GM18499 (cell line): ENCODE data around the gene PRPS1L1.

Source experiments
- ATAC-seq: cut with Tn5 transposase; IDR thresholded peaks from one replicate; pipeline ENCODE4 v1.9.1; 2021; ENCODE audit warnings: moderate number of reproducible peaks; ENCODE audit not compliant: insufficient read depth, unreplicated experiment

Gene PRPS1L1

DNA sequence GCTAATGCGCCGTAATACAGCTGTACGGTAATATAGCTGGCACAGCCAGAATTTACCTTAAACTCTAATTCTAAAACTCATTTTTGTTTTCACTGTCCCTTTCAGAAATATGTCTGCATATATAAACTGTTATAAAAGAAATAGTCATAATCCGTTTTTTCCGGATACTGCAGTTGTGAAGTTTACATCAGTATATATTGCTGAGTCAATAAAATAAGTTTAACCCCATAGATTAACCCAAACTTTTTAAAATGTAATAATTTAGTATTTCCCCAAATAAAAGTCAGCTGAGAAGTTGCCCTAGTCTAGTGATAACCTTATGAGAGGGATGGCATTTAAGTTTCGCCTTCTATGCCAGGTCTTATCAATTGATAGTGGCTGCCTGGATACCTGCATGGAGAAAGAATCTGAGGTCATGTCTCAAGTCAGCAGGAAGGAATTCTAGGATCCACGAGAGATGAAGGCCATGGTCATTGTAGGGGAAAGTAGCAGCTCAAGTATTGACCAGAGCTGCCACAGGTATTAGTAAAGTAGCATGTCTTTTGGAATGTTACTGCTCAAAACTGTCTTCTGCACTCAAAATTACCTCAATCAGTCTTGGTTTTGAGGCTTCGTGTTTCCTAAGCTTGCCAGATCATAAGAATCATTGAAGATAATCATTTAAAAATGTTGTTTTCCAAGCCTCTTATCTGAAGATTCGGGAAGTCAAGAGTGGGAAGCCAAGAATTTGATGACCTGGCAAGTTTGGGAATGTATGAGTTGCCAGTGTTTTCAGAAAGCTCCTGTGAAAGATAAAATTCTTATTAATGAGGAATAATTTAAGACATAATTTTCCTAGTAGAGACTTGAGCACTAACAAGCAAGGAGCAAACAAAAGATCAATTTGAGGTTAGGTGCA is 10.8 kb downstream of the PRPS1L1 start:
- ATAC-seq = no peak

DNA sequence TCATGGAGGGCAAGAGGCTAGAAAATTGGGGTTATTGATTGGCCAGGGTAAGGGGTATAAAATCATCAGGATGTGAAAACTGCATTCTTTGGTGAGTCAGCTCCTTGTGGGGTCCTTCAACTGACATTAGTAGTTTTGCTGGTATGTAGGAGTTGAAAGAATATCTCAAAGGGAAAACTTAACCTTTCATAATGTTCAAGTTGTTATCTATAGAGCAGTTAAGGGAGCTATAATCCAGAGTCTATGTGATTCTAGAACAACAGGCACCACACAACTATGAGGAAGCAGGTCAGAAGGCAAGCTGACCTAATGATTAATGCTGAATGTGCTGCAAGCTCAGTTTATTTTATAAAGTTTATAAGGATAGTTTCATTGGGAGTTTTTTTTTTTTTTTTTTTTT is 13.7 kb downstream of the PRPS1L1 start:
- ATAC-seq = no peak

DNA sequence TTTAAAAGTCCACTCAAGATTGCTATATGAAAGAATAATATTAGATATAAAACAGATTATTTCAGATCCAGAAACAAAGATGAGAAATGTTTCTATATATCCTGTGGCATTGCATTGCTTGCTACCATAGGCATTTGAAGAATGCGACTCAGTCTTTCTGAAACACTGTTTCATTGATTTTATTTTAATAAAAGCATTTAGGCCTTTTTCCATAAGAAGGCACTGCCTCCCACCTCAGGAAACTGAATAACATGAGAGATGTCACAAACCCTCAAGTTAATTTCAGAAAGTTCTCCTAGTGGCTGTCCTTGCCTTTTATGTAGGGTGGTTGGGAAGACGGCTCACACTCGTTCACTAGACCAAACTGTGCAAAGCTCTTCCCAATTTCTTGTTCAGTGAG is 23.3 kb downstream of the PRPS1L1 start:
- no peak for ATAC-seq

DNA sequence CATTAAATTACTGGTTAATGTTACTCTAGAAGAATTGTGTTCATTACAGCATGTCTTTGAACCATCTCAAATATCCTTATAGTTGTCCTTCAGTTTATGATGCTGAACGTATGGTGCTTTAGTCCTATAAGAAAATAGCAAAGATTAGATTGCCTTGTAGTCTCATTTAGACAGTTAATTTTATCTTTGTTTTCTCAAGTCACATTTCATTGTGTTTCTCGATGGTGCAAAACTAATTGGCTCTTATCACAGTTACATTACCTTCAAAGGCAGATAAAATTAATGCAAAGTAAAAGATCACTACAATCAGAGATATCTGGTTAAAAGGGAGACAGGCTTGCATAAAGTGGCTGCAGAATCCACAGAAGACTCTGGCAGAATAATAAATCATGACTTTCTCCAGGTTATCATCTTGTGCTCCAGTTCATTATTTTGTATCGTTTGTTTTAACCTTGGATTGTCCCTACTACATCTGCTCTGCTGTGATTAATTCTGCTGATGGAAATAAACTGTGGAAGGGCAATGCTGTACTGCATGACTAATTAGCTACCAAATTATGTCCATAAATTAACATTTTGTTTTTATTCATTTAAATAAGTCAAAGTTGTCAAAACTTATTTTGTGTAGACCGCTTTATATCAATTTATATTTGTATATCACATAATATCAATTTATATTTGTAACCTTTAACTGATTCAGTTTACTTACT is 24.2 kb downstream of the PRPS1L1 start:
- no peak for ATAC-seq

- ATAC-seq = no peak
Observed at GRCh38 chr7:17998692-17999091, 29.0 kb downstream of the PRPS1L1 start.

GRCh38 chr7:17996442-17997223 is 31.0 kb downstream of the PRPS1L1 start:
- ATAC-seq = no peak

DNA sequence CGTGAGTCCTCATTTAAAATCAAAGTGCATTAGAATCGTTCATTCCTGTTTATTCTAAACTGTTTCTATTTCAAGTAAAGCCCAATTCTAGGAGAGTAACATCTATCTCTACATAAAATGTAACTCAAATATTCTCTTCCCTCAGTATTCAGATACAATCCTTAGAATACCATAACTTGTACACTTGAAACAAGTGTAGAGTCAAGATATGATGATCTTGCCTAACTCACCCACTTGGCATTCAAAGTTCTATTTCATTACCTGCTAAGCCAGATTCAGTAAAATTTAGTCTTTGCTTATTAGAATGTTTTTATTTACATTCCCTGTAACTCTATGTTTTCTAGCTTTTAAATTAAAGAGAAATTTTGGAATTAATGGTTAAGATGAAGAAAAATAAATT is 31.6 kb downstream of the PRPS1L1 start:
- no peak for ATAC-seq

DNA sequence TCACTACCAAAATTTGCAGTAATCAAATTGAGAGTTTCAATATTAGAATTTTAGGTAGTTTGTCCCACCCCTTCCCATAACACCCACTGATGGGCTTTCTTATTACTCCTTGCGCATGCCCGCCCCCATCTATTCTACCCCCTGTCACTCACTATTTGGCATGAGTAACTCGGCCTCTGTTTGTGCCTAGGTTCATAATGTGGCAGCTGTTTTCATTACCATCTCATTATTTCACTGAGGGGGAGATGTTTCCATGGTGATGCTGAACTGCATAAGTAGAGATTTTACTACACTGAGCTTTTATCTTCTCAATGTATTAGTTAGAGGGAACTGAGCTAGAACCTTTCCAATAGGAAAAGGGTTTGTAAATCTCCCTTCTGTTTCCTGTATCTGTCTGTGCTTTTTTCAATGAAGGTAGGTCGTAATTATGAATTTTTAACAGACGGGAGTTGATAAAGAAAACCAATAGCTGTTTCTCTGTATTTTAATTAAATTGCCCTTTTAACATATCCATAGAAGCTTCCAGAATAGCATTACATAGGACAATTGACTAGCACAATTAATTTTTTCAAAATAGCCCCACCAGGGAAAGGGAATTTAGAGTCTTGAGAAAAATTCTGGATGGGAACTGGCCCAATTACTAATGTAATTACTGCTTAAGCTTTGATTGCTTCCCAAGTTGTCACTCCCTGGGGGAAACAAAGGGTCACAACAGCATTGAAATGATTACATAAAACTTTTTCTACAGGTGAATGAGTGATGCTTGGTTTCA is 33.4 kb downstream of the PRPS1L1 start:
- no peak for ATAC-seq

- ATAC-seq = no peak
Observed at GRCh38 chr7:17991866-17992648, 35.6 kb downstream of the PRPS1L1 start.

GRCh38 chr7:17990761-17991160 is 36.9 kb downstream of the PRPS1L1 start:
- no peak for ATAC-seq

GRCh38 chr7:17989546-17989945 is 38.1 kb downstream of the PRPS1L1 start:
- ATAC-seq = no peak

- ATAC-seq = no peak
Observed at GRCh38 chr7:17988858-17989257, 38.8 kb downstream of the PRPS1L1 start.

- ATAC-seq = no peak
Observed at GRCh38 chr7:17988141-17988540, 39.5 kb downstream of the PRPS1L1 start.

DNA sequence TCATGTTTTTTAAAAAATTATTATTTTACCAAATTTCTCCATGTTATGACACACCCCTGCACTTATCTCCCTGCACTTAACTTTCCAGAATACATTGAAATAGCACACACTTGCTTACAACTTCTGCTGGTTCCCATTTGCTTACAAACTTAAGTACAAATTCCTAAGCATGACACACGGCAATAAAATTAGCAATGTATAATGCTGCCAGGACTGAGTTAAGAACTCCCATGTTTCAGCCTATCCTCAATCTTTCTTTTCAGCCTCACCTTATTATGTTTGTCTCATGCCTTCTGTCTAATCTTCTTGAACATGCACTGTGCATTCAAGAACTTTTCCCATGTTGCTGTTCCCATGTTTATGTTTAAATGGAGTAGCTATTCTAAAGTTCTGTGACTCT is 40.8 kb downstream of the PRPS1L1 start:
- ATAC-seq = no peak

- ATAC-seq = no peak
Observed at GRCh38 chr7:17985473-17986239, 42.0 kb downstream of the PRPS1L1 start.

GRCh38 chr7:17984288-17984687 is 43.4 kb downstream of the PRPS1L1 start:
- no peak for ATAC-seq

DNA sequence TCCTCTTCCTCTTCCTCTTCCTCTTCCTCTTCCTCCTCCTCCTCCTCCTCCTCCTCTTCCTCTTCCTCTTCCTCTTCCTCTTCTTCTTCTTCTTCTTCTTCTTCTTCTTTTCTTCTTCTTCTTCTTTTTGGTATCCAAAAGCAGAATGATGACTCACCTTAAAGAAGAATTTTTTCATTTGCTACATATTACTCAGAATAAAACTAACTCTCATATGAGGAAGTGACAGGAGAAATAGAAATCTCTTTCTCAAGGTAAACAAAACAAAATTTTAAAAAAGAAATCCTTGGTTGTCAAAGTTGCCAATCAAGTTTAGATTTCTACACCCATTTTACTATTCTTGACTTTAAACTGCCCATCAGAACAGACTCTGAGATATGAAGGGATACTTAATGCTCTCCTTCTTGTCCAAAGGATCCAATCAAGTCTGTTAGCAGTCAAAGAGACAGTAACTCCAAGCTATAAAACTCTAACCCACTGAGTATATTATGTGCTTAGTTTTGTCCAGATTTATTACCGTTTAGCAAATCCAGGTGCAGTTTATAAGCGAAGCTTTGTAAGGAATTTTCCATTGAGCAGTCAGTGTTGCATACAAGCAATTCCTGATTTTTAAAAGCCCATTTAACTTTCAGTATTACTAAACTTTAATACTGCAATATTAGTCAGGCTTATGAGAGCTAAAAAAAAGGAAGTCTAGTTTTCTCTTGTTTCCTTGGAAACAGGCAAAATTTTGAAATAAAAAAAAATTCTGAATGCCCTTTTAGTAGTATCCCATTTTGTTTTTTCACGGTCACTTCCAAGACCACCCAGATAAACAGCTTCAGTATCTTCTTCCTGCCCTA is 44.2 kb downstream of the PRPS1L1 start:
- ATAC-seq = no peak

- ATAC-seq = no peak
Observed at GRCh38 chr7:17976952-17977351, 50.7 kb downstream of the PRPS1L1 start.
